GM19397 (cell line): ENCODE results near the gene ZNF385B.
"Not testable (repeated sequence)": the region's sequence is repeated elsewhere in the genome, so short reads cannot be mapped to it uniquely, and the experiment has no call there.

Experiments
- ATAC-seq: cut with Tn5 transposase; IDR thresholded peaks from one replicate; pipeline ENCODE4 v1.9.1; 2021; ENCODE audit warnings: mild to moderate bottlenecking, moderate library complexity; ENCODE audit not compliant: unreplicated experiment

ZNF385B gene

DNA sequence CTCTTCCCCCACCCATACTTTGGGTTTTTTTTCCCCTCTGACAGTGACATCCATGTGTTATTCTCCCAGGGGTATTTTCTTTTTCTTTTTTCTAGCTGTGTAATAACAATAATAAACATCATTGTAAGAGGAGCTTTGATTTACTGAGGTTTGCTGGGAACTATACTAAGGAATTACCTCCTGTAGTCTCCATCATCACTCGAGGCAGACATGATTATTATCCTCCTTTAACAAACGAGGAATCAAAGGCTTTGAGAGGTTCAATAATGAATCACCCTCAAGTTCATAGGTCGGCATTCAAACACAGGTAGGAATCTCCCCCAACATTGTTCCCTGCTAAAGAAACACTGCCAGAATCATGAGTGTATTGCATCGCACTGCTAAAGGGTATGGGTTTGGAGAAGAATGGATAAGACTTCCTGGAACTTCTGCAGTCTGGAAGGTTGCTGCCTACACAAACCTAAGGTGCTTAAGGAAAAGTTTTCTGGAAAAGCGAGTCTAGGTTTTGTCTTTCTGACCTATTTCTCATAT is 336.5 kb downstream of the ZNF385B start:
- ATAC-seq: no peak

DNA sequence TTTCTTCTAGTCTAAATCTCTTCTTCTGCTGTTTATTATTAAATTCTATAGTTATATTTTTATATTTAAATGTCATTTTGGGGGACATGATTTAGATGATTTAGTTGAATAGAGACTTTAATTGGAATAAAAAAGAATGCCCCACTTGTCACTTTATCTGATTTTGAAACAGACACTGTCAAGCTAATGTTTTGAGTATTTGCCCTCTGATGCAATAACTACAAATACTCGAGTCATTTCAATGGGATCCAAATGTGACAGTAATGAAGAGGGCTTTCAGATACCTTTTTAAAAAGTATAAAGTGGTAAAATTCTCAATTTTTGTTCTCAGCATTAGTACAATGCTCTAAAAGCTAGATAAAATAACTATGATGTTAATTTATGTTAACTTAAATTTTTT is 339.5 kb downstream of the ZNF385B start:
- ATAC-seq: no peak

DNA sequence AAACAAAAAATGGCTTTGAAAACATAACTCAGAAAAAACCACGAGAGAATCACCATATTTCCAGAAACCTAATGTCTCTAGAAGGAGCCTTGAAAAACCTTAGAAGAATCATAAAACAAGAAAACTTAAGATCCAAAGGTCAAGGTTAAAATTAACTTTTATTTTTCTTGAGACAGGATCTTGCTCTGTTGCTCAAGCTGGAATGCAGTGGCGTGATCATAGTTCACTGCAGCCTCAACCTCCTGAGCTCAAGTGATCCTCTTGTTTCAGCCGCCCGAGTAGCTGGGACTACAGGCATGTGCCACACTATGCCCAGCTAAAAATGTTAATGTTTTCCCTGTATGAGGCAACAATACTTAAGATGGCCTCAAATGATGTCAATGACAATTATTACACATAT is 342.6 kb downstream of the ZNF385B start:
- ATAC-seq: no peak

DNA sequence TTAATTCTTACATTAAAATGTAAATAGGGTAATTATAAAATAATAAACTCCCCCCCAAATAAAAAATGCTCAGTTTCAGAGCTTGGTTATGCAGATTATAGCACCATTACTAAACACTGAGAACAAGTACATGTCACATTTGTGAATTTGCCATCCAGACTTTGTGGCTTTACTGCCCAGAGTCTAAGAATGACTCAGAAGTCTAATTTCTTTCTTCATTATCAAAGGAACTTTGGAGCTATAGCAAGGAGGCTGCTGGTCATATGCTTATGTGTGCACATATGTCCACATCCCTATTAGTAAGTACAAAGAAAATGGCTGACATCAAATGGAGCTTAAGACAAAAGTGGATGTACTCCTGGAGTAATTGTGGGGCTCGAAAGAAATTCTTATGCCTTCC is 348.2 kb downstream of the ZNF385B start:
- no peak for ATAC-seq

DNA sequence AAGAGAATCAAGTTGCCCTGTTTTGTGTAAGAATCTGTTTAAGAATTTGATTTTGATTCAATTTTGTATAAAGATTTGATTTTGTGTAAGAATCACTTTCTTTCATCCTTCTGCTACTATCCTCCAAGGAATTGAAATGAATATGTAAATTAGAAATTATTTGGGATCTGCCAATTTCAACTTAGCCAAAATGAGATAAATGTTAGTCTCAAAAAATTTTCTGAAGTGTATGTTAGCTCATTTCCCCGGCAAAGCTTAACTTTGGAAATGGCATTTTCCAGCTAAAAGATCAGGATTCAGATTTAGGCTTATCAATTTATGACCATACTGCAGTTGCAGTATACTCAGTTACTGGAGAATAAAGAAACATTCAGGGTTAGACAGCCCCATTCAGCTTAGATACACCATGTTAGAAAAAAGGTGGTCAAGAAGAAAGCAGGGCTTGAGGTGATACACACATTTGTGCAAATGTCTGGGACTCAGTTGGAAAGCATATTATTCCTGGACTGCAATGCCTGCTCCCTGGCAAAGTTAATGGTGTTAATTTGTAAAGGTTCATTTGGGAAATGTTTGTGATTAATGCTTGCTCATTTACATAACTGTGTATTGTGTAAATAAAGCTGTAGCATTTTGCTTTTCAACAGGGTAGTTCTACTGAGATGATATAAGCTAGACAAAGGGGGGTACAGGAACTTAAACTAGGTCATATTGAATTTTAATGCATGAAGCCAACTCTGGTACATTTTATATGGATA is 349.0 kb downstream of the ZNF385B start:
- no peak for ATAC-seq

DNA sequence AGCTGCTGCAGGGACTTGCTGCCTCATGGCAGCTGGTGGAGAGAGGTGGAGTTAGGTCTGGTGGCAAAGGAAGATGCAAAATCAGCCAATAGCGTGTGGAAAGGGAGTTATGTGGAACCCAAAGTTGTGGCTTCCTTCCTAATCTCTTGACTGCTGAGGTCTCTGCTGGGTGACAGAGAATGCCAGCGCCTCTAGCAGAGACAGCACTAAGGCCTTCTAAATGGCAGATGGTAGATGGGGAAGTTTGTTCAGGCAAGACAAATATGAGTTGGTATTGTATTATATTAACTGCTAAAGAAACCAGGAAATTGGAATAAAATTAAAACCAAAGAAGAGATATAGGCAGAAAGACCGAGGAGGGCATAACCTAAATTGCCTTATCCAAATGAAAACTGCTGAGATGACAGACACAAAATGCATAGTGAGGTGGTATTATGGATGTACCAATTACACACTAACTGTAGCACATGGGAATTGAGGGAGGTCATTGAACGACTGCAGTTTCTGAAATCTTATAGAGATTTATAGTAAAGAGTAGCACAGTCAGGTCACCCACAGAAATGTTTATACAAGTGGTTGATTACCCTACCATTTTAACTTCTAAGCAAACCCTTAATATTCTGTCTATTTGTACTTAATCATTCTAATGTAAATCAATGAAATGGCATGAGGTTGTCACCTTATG is 350.2 kb downstream of the ZNF385B start:
- no peak for ATAC-seq

DNA sequence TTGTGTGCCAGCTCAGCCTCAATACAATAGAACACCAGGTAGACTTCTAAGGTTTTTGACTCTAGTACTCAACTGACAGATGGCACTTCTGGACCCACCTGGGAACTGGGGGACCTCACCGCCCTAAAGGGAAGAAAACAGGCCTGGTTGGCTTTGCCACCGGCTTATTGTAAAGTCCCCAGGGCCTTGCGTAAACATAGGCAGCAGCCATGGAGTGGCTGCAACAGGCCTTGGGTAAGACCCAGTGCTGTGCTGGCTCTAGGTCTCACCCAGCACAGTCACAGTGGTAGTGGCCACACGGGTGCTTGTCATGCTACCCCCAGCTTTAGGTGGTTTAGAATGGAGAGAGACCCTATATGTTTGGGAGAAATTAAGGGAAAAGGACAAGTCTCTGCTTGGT is 366.1 kb downstream of the ZNF385B start:
- no peak for ATAC-seq

DNA sequence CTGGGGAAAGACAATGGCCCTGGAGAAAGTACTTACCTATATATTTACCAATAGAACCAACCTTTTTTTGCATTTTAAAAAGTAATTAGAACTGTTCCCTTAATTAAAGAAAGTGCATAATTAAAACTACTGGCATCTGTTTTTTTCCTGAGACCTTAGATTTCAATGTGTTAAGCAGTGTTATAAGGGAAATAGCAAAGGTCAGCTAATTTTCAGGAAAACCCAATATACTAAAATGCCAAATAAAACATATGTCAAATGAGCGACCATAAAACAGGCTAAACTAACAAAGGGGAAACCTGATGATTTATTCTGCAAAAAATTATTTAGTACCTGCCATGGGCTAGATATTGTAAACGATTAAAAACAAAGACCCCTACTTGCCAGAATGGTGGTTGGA is 372.8 kb downstream of the ZNF385B start:
- ATAC-seq: no peak

DNA sequence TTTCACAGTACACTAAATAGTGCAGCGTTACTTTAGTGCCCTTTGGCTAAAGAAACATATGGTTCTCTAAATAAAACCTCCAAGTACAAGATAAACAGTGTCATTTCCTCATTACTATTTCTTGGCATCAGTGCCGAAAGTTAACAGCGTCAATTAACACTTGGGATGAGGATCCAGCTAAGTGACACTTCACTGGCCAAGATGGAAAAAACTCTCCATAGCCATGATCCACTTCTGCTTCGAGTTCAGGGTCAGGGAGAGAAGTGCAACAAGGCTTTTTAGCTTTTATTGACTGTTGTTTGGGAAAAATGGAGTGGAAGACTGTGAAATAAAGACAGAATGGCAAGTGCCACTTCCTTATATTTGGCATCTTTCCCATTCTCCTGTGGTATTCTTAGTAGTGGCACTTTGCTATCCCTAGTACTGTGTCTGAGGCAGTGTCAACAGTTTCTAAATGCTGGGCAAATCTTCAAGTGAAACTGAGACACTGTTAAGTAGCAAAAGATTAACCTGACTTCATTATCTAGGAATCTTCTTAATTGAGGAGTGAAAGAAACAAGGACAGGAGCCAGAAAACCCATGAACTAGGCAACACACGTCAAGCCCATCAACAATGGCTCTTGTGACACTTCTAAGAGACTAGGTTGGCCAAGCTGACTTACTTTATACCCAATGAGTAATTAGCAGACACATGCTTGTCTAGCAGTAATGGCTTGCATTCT is 374.2 kb downstream of the ZNF385B start:
- no peak for ATAC-seq

DNA sequence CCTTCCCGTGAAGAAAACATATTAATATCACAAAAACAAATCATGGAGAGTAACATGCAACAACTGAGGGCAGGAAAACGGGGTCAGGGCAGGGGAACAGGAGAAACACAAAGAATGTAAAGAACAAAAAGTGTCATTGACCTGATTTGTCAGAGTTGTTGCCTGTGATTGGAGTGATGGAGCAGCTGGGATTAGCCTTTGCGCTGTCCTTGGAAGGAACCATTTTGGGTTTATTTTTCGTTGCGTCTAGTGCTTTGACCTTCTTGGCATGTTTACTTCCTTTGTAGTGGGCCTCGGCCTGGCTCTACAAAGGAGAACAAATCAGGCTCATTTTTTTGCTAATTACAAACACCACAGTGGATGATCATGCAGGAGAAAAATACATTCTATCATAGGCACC is 378.3 kb downstream of the ZNF385B start:
- no peak for ATAC-seq

DNA sequence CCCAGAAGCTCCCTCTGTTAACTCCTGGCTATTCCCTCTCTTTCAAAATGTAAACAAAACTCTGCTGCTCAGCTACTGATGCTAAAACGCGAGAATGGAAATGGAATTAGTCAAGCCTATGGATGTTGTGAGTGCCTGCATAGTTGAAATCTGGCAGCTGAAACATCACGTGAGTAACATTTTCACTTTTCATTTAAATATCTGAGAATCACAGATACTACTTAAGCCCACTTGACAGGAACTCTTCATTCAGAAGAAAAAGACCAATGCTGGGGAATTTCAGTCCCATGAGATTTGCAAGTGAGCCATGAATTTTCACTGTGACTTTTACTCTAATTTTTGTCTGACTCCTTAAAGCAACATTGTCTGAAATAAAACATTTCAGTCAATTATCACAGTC is 381.5 kb downstream of the ZNF385B start:
- no peak for ATAC-seq

DNA sequence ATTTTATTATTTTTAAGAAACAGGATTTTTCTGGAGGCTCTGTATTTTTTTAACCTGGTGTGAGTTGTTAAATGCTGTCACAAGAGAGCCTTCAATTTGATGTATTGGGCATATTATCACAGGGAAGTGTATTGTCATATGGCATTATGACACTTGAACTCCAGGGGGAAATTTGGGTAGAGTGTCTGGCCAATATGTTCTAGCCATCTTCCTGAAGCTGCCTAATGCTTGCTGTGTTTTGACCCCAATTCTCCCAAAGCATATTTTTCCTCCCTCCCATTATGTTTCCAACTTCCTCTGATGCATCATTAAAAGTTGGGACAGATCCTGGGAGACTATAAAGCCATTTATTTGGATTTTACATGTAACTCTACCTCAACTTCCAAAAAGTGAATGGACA is 382.6 kb downstream of the ZNF385B start:
- ATAC-seq: no peak

DNA sequence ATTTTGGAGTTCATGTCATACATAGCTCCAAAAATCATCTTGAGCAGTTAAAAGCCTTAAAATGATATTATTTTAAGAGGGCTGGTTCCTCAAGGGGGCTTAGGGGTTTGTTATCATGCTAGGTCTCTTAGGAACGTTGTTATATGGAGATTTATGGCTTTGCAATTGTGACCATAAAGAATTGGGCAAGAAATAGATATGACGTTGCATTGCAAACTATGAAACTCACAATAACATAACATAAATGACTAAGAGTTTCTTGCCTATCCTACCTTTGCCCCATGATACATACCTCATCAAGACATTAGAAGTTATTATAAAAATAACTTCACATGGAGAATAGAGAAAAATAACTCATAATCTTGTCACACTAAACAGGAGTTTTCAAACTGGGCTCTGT is 390.4 kb downstream of the ZNF385B start:
- ATAC-seq: no peak

DNA sequence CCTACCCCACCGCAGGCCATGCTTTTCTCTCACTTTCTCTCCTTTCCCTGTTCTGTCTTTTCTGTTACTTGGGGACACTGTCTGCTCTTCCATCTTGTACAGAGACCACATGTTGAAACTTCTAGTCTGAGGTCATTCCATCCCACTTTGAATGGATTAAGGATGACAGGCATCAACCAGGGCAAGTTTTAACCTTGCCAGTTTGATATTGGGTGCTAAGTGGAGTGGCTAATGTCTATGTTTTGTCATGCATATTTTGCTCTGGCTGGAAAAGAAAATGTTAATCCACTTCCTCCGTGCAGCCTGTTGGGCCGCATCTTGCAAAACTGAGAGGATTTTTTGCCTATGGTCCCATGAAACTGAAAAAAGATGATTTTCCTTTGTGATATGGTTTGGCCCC is 391.3 kb downstream of the ZNF385B start:
- ATAC-seq: no peak

DNA sequence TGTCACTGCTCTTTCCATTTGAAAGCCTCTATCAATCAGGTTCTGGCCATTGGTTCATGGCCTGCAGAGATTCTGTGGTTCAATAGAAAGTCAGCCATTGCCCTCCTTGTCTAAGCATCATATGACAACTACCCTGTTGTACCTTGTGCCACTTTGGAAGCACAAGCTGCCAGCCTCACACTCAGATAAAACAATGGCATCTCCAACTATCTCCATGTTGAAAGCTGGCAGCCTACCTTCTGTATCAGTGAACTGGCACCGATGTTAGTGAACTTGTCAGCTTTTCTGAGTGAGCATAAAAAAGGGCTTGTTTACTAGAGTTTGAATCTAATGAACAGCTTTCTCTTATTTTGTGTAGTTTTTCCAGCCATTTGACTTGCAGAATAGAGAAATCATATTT is 393.5 kb downstream of the ZNF385B start:
- no peak for ATAC-seq

DNA sequence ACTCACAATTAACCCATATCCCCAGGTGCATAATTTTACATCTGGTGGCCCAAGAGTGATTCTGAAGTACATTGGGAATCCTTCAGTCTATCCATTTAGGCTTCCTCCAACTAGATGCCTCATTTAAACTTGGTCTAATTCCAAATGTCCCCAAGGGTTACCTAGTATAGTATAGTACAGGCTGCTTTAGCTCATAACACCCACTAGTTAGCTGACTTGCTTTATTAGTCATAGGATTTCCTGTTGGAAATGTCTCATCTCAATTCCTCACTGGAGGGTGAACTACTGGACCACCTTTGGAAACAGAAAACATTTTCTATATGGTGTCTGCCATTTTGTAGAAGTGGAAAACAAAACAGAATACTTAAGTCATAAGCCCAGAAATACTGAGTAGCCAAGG is 394.3 kb downstream of the ZNF385B start:
- no peak for ATAC-seq

DNA sequence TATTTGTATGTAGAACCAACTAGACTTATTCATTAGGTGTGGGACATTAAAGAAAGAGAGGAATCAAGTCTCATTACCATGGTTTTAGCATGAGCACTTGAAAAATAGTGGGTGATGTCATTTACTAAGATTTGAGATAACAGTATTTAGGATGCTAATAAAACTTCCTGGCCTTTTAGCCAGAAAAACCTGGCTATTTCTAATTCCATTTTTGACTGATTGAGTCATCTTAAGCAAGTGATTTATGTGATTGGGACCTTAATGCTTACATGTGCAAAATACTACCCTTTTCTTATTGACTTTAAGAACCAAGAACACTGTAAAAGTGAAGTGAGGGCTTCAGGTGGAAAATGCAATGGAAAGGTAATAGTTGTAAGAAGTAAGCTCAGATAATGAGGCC is 400.0 kb downstream of the ZNF385B start:
- no peak for ATAC-seq

DNA sequence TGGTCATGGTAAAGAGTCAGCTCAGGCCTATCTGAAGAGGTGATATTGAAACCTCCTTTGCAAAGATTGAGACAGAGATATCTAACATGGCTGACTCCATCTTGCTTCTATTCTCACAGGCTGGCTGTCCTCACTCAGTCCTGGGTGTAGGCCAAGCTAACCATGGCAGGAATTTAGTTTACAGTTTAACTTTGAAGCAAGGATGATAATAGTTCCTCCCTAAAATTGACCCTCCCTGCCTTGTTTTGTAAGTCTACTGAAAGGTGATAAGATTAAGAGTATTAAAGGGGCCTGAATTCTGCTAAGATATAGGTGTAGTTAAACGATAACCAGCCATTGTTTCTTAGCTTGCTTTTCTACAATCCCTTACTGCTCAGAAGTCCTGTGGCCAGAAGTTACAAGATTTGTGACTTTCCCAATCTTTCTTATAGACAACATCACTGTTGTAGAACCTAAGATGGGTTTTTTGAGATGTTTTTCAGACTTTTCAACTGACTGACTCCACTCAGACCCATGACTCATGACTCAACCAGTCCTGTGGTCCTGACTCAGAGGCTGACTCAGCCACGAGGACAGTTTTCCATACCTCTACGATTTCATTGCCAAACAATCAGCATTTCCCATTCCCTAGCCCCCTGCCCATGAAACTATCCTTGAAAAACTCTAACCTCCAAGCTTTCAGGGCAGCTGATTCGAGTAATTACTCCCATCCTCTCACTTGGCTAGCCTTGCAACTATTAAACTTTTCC is 401.1 kb downstream of the ZNF385B start:
- ATAC-seq: no peak

DNA sequence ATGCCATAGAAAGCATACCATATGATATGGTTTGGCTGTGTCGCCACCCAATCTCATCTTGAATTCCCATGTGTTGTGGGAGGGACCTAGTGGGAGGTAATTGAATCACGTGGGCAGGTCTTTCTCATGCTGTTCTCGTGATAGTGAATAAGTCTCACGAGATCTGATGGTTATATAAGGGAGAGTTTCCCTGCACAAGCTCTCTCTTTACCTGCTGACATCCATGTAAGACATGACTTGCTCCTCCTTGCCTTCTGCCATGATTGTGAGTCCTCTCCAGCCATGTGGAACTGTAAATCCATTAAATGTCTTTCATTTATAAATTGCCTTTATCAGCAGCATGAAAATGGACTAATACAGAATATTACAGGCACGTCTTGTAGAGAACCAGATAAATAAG is 403.3 kb downstream of the ZNF385B start:
- not testable (repeated sequence) for ATAC-seq

DNA sequence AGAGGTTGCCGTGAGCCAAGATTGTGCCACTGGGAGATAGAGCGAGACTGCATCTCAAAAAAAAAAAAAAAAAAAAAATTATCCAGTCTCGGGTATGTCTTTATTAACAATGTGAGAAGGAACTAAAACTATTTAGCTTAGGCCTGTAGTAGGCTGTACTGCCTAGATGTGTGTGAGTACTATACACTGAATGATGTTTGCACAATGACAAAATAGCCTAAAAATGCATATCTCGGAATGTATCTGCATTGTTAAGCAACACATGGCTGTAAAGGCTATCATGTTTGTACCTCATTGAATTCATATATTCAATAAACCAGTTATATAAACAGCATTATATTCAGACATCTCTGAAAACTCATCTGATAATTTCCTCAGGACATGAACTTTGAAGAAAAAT is 405.6 kb downstream of the ZNF385B start:
- no peak for ATAC-seq

DNA sequence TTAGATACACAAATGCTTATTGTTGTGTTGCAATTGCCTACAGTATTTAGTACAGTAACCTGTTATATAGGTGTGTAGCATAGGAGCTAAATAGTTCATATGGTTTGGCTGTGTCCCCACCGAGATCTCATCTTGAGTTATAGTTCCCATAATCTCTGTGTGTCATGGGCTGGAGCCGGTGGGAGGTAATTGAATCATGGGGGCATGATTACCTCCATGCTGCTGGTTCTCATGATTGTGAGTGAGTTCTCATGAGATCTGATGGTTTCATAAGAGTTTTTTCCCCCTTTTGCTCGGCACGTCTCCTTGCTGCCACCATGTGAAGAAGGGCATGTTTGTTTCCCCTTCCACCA is 406.3 kb downstream of the ZNF385B start:
- no peak for ATAC-seq
